22Rv1 (cell line): ENCODE data around the gene ASCC2.
A peak's percentile ranks its signal among the peaks of the same experiment; 100 is the strongest.

Experiments used
- H3K27ac ChIP-seq: fragments of 450-650 bp; 2 replicates; pipeline ENCODE4 v1.5.1; 2017
- ZFX ChIP-seq: fragments of 450-650 bp; IDR thresholded peaks from 2 replicates; pipeline ENCODE4 v1.6.1; 2017; ENCODE audit warnings: antibody characterized with exemption, borderline replicate concordance
- TF ChIP-seq, protein P1 (sequence below): fragments of 450-650 bp; IDR thresholded peaks from 2 replicates; pipeline ENCODE4 v1.5.1; 2017; ENCODE audit warnings: mild to moderate bottlenecking

Gene ASCC2

DNA sequence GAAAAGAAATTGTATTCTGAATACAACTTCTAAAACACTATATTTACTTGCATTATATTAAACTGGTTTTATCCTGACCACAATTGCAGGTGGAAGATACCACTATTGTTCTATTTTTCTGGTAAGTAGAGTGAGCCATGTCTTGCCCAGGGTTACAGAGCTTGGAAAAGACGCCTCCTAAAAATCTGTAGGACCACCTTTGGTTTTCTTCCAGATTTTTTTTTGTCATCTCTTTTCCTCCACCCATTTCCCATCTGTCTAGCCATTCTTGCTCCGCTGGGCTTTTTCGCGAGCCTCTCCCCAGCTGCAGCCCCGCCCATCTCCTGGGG, 44.6 kb upstream of the ASCC2 start:
- no peak for TF ChIP-seq ZFX
- TF ChIP-seq, protein P1, sequence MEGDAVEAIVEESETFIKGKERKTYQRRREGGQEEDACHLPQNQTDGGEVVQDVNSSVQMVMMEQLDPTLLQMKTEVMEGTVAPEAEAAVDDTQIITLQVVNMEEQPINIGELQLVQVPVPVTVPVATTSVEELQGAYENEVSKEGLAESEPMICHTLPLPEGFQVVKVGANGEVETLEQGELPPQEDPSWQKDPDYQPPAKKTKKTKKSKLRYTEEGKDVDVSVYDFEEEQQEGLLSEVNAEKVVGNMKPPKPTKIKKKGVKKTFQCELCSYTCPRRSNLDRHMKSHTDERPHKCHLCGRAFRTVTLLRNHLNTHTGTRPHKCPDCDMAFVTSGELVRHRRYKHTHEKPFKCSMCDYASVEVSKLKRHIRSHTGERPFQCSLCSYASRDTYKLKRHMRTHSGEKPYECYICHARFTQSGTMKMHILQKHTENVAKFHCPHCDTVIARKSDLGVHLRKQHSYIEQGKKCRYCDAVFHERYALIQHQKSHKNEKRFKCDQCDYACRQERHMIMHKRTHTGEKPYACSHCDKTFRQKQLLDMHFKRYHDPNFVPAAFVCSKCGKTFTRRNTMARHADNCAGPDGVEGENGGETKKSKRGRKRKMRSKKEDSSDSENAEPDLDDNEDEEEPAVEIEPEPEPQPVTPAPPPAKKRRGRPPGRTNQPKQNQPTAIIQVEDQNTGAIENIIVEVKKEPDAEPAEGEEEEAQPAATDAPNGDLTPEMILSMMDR, result no peak
- peak overlapping the region; percentile 78 for H3K27ac ChIP-seq

GRCh38 chr22:29879753-29880152, 41.7 kb upstream of the ASCC2 start:
- no peak for TF ChIP-seq ZFX
- TF ChIP-seq, protein P1, result no peak
- H3K27ac ChIP-seq, result no peak overlapping the region

- H3K27ac ChIP-seq, result no peak overlapping the region
- TF ChIP-seq ZFX, result no peak
- TF ChIP-seq, protein P1, result no peak
These were observed 39.5 kb upstream of the ASCC2 start for GRCh38 chr22:29877620-29878019.

- TF ChIP-seq ZFX, result no peak
- TF ChIP-seq, protein P1, result no peak
- no peak overlapping the region for H3K27ac ChIP-seq
These were observed 35.9 kb upstream of the ASCC2 start for GRCh38 chr22:29873943-29874342.

- no peak overlapping the region for H3K27ac ChIP-seq
- TF ChIP-seq, protein P1, result no peak
- TF ChIP-seq ZFX, result no peak
These were observed 34.9 kb upstream of the ASCC2 start for GRCh38 chr22:29872989-29873388.

- TF ChIP-seq, protein P1, result no peak
- TF ChIP-seq ZFX, result no peak
- no peak overlapping the region for H3K27ac ChIP-seq
These were observed 34.2 kb upstream of the ASCC2 start for GRCh38 chr22:29872144-29872893.

DNA sequence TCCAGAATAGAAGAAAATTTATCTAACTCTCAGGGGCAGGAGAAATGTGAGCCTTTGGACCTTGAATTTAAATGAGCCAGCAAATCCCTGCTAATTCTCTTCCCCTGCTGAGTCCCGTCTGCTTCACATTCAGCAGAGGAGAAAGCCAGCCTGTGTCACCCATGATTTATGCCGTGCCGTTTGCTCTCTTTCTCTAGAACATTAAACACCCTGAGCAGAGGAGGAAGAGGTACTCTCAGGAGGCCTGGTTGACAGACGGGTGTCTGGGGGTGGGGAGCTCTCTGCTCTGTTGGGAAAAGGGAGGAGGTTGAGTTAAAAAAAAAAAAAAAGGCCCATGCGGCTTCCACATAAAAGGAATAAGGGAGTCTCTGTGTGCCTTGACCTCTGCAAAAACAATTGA, 33.6 kb upstream of the ASCC2 start:
- TF ChIP-seq, protein P1, result no peak
- TF ChIP-seq ZFX, result no peak
- H3K27ac ChIP-seq, result no peak overlapping the region
